Neural cell (in vitro differentiated cells): Measurements from ENCODE around the gene SLFN12. TPM values are rescaled to one million over a fixed set of nuclear protein-coding genes. Genes with fewer than 3 reads are reported as not detected.

Source experiments
- H2AFZ ChIP-seq: fragments of 200-600, 300-800 bp; sonication (generic), shearing (Covaris generic); 2 replicates; pipeline ENCODE4 v1.6.0; 2014; ENCODE audit warnings: low read depth, mild to moderate bottlenecking, antibody characterized with exemption, low read length, moderate library complexity
- H3F3A ChIP-seq: fragments of 200-600 bp; shearing (Covaris generic); 2 replicates; pipeline ENCODE4 v1.6.1; 2016; ENCODE audit warnings: mild to moderate bottlenecking, moderate library complexity, mixed read lengths, antibody characterized with exemption, low read length; ENCODE audit not compliant: insufficient read depth, poor library complexity, severe bottlenecking
- H3K27ac ChIP-seq: fragments of 200-600, 300-800 bp; sonication (generic), shearing (Covaris generic); 2 replicates; pipeline ENCODE4 v1.5.1; 2014; ENCODE audit warnings: mild to moderate bottlenecking, low read length, moderate library complexity
- H3K27me3 ChIP-seq: fragments of 300-800, 200-600 bp; sonication (generic), shearing (Covaris generic); 2 replicates; pipeline ENCODE4 v1.6.0; 2014; ENCODE audit warnings: mild to moderate bottlenecking, low read depth, low read length, moderate library complexity; ENCODE audit not compliant: insufficient read depth
- H3K36me3 ChIP-seq: fragments of 300-800, 200-600 bp; sonication (generic), shearing (Covaris generic); 2 replicates; pipeline ENCODE4 v1.5.1; 2014; ENCODE audit warnings: mild to moderate bottlenecking, antibody characterized with exemption, low read length, moderate library complexity; ENCODE audit not compliant: insufficient read depth
- H3K4me2 ChIP-seq: fragments of 300-800, 200-600 bp; sonication (generic), shearing (Covaris generic); 2 replicates; pipeline ENCODE4 v1.6.0; 2014; ENCODE audit warnings: mild to moderate bottlenecking, low read length
- H3K4me3 ChIP-seq: fragments of 300-800, 200-600 bp; sonication (generic), shearing (Covaris generic); 2 replicates; pipeline ENCODE4 v1.5.1; 2014; ENCODE audit warnings: mild to moderate bottlenecking, low read length, moderate library complexity
- H3K79me2 ChIP-seq: fragments of 200-600 bp; shearing (Covaris generic); replicated peaks from 2 replicates; pipeline ENCODE4 v1.6.0; 2014; ENCODE audit warnings: mild to moderate bottlenecking, low read length, moderate library complexity; ENCODE audit not compliant: insufficient read depth
- H3K9ac ChIP-seq: fragments of 300-800, 200-600 bp; sonication (generic), shearing (Covaris generic); 2 replicates; pipeline ENCODE4 v1.6.1; 2016; ENCODE audit warnings: mild to moderate bottlenecking, low read length, mixed read lengths
- H3K9me2 ChIP-seq: fragments of 200-600 bp; shearing (Covaris generic); 2 replicates; pipeline ENCODE4 v1.6.1; 2016; ENCODE audit warnings: mild to moderate bottlenecking, low read length, mixed read lengths; ENCODE audit not compliant: insufficient read depth
- H3K9me3 ChIP-seq: fragments of 200-600, 300-800 bp; sonication (generic), shearing (Covaris generic); 2 replicates; pipeline ENCODE4 v1.6.1; 2016; ENCODE audit warnings: mild to moderate bottlenecking, mixed run types, low read length, moderate library complexity, mixed read lengths
- H4K20me1 ChIP-seq: fragments of 200-600 bp; shearing (Covaris generic); 2 replicates; pipeline ENCODE4 v1.6.1; 2016; ENCODE audit warnings: mild to moderate bottlenecking, mixed run types; ENCODE audit not compliant: insufficient read depth
- EP300 ChIP-seq: fragments of 450-650 bp; conservative IDR thresholded peaks from 2 replicates; pipeline ENCODE4 v1.6.1; 2014; ENCODE audit warnings: antibody characterized with exemption, mild to moderate bottlenecking, moderate library complexity; ENCODE audit not compliant: poor library complexity, severe bottlenecking
- EZH2 ChIP-seq: fragments of 200-600, 300-800 bp; shearing (Covaris generic), sonication (generic); IDR thresholded peaks from 2 replicates; pipeline ENCODE4 v1.6.1; 2014; ENCODE audit warnings: antibody characterized with exemption, low read length, borderline replicate concordance, mild to moderate bottlenecking; ENCODE audit not compliant: insufficient read depth, poor library complexity, severe bottlenecking
- MXI1 ChIP-seq: fragments of 450-650 bp; conservative IDR thresholded peaks from 2 replicates; pipeline ENCODE4 v1.6.1; 2014; ENCODE audit warnings: antibody characterized with exemption, mild to moderate bottlenecking; ENCODE audit not compliant: poor library complexity, severe bottlenecking
- POLR2AphosphoS5 ChIP-seq: IDR thresholded peaks from 2 replicates; pipeline ENCODE4 v1.6.1; 2012
- RAD21 ChIP-seq: fragments of 450-650 bp; conservative IDR thresholded peaks from 2 replicates; pipeline ENCODE4 v1.6.1; 2014; ENCODE audit warnings: antibody characterized with exemption, mild to moderate bottlenecking, moderate library complexity
- REST ChIP-seq: IDR thresholded peaks from 2 replicates; pipeline ENCODE4 v1.6.1; 2012; ENCODE audit warnings: borderline replicate concordance
- SMC3 ChIP-seq: fragments of 450-650 bp; conservative IDR thresholded peaks from 2 replicates; pipeline ENCODE4 v1.6.1; 2014; ENCODE audit warnings: antibody characterized with exemption, mild to moderate bottlenecking, moderate library complexity; ENCODE audit not compliant: poor library complexity
- TAF1 ChIP-seq: IDR thresholded peaks from 2 replicates; pipeline ENCODE4 v1.6.1; 2012; ENCODE audit warnings: low read depth
- polyA plus RNA-seq: library from polyadenylated mRNA; depleted of rRNA; stranded (reverse); fragments of >200 nt; gene quantifications from 2 replicates; pipeline ENCODE4 v1.2.3, GENCODE V29; 2014
- TF ChIP-seq, protein P1 (sequence below): fragments of 450-650 bp; IDR thresholded peaks from 2 replicates; pipeline ENCODE4 v1.5.1; 2014; ENCODE audit warnings: antibody characterized with exemption, mild to moderate bottlenecking, moderate library complexity; ENCODE audit not compliant: poor library complexity, severe bottlenecking

SLFN12 gene
- polyA plus RNA-seq, 1 donor from 2014 or later = not detected

DNA sequence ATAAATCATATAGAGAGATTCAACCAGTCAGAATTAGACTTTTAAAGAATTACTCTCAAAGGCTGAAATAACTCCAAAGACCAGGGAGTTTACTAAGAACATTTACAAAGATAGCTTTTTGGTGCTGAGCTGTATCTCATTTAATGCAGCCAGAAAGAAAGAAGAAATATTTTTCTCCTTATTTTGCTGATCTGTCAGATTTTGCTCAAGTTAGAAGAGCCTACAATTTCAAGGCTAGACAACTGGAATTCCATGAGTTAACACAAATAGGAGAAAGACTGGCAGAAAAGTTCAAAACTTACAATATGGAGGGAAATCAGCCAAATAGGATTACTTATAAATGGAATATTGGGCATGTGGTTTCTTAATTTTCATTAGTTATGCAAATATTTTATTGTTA, 6.1 kb upstream of the SLFN12 start:
- Histone ChIP-seq H3K4me2 (no peak overlapping the region), H3K4me3 (no peak overlapping the region), H3K9ac (no peak overlapping the region), H4K20me1 (no peaks in the 10 kb centered on the region), H3K9me2 (no peaks in the 10 kb centered on the region), H3K79me2 (no peaks in the 10 kb centered on the region), H3K27ac (no peak overlapping the region), H3K36me3 (no peaks in the 10 kb centered on the region), H2AFZ (no peak overlapping the region), H3K27me3 (no peaks in the 10 kb centered on the region), H3K9me3 (no peaks in the 10 kb centered on the region), H3F3A (no peaks in the 10 kb centered on the region)
- TF ChIP-seq EZH2 = no peak
- TF ChIP-seq MXI1 = no peak
- TF ChIP-seq EP300 = no peak
- TF ChIP-seq, protein P1, sequence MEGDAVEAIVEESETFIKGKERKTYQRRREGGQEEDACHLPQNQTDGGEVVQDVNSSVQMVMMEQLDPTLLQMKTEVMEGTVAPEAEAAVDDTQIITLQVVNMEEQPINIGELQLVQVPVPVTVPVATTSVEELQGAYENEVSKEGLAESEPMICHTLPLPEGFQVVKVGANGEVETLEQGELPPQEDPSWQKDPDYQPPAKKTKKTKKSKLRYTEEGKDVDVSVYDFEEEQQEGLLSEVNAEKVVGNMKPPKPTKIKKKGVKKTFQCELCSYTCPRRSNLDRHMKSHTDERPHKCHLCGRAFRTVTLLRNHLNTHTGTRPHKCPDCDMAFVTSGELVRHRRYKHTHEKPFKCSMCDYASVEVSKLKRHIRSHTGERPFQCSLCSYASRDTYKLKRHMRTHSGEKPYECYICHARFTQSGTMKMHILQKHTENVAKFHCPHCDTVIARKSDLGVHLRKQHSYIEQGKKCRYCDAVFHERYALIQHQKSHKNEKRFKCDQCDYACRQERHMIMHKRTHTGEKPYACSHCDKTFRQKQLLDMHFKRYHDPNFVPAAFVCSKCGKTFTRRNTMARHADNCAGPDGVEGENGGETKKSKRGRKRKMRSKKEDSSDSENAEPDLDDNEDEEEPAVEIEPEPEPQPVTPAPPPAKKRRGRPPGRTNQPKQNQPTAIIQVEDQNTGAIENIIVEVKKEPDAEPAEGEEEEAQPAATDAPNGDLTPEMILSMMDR = no peak
- TF ChIP-seq SMC3 = no peak
- no peak for TF ChIP-seq RAD21
- no peak for TF ChIP-seq POLR2AphosphoS5
- TF ChIP-seq TAF1 = no peak
- no peak for TF ChIP-seq REST

GRCh38 chr17:35433075-35433894, 985 bp upstream of the SLFN12 start:
- H4K20me1 ChIP-seq = no peaks in the 10 kb centered on the region
- no peak overlapping the region for H3K4me3 ChIP-seq
- H3K9ac ChIP-seq = no peak overlapping the region
- no peak overlapping the region for H3K4me2 ChIP-seq
- no peaks in the 10 kb centered on the region for H3K79me2 ChIP-seq
- H3K9me3 ChIP-seq = no peaks in the 10 kb centered on the region
- no peak overlapping the region for H2AFZ ChIP-seq
- TF ChIP-seq, protein P1 = no peak
- TF ChIP-seq EZH2 (no peak), TAF1 (no peak), RAD21 (no peak), MXI1 (no peak), POLR2AphosphoS5 (no peak), SMC3 (no peak), REST (no peak), EP300 (no peak)
- no peak overlapping the region for H3K27ac ChIP-seq
- H3K9me2 ChIP-seq = no peaks in the 10 kb centered on the region
- no peaks in the 10 kb centered on the region for H3F3A ChIP-seq
- H3K27me3 ChIP-seq = no peaks in the 10 kb centered on the region
- H3K36me3 ChIP-seq = no peaks in the 10 kb centered on the region
